Activated naive CD8-positive, alpha-beta T cell treated with anti-CD3 and anti-CD28 coated beads, Interleukin-2, amount 10 ng/mL, durations not matched to agents 7 days and 5 days (primary cell): ENCODE measurements around the gene MRPL42. TPM values are rescaled to one million over a fixed set of nuclear protein-coding genes. Genes with fewer than 3 reads are reported as not detected.

Experiments
- ATAC-seq: fragments of 150-1000 bp; cut with Tn5 transposase; one replicate; pipeline ENCODE4 v1.10.0; 2021; ENCODE audit warnings: low read depth, moderate library complexity
- POLR2A ChIA-PET: fragments of 350-600 bp; sonication (Branson Sonifier 250); formaldehyde crosslinking; loops from one replicate; lab custom pipeline; 2021; ENCODE audit warnings: antibody characterized with exemption; lab: Charles Lee
- DNase-seq: peaks from one replicate; pipeline ENCODE4 v3.0.0; 2021
- H3K27ac Mint-ChIP-seq: one replicate; pipeline ENCODE4 v1.8.0; 2022; ENCODE audit warnings: mild to moderate bottlenecking, mixed read lengths
- H3K27me3 Mint-ChIP-seq: one replicate; pipeline ENCODE4 v1.8.0; 2022; ENCODE audit warnings: mild to moderate bottlenecking, moderate library complexity, mixed read lengths
- H3K36me3 Mint-ChIP-seq: one replicate; pipeline ENCODE4 v1.8.0; 2021; ENCODE audit warnings: mild to moderate bottlenecking, mixed read lengths
- H3K4me1 Mint-ChIP-seq: one replicate; pipeline ENCODE4 v1.8.0; 2021; ENCODE audit warnings: mixed read lengths
- H3K4me3 Mint-ChIP-seq: one replicate; pipeline ENCODE4 v1.8.0; 2022; ENCODE audit warnings: mild to moderate bottlenecking, moderate library complexity, mixed read lengths
- H3K9me3 Mint-ChIP-seq: one replicate; pipeline ENCODE4 v1.8.0; 2021; ENCODE audit warnings: mixed read lengths
- total RNA-seq, 2 experiments: library from RNA; stranded (reverse); gene quantifications; one replicate each; pipeline ENCODE4 v1.2.3, GENCODE V29; 2021

MRPL42 gene
- total RNA-seq, 2 experiments from 2014 or later, result 47.4 to 50.2 TPM

- Mint-ChIP-seq H3K36me3 (peaks cover 2% of the 10 kb centered on the region), H3K9me3 (no peaks in the 10 kb centered on the region), H3K4me3 (peak overlapping the region; percentile 59), H3K27ac (peak overlapping the region; percentile 1), H3K4me1 (peaks cover 53% of the 10 kb centered on the region), H3K27me3 (no peaks in the 10 kb centered on the region)
- no peak for DNase-seq
- ATAC-seq, result no peak
- POLR2A ChIA-PET, result no interaction called here
These were observed 28.9 kb upstream of the MRPL42 start for GRCh38 chr12:93438266-93439050.

GRCh38 chr12:93440043-93440835 is 27.1 kb upstream of the MRPL42 start:
- Mint-ChIP-seq H3K27me3 (no peaks in the 10 kb centered on the region), H3K9me3 (no peaks in the 10 kb centered on the region), H3K4me3 (peak overlapping the region; percentile 93), H3K27ac (peak overlapping the region; percentile 85), H3K4me1 (peaks cover 49% of the 10 kb centered on the region), H3K36me3 (peaks cover 2% of the 10 kb centered on the region)
- POLR2A ChIA-PET, result interaction anchor here (0.7 to 2.2 kb wide), 7 partner anchors 8 to 513 kb away, joined by 3 to 6 read pairs (median 4); partner anchors contain the start of gene MRPL42
- ATAC-seq (no peak), DNase-seq (no peak)

GRCh38 chr12:93441081-93441616 is 26.2 kb upstream of the MRPL42 start:
- peak overlapping the region; percentile 85 for H3K27ac Mint-ChIP-seq
- peak; percentile 71 for DNase-seq
- H3K27me3 Mint-ChIP-seq, result no peaks in the 10 kb centered on the region
- ATAC-seq, result peak; percentile 7
- POLR2A ChIA-PET, result interaction anchor here (0.7 to 2.2 kb wide), 8 partner anchors 9 to 514 kb away, joined by 3 to 6 read pairs (median 4); partner anchors contain the start of gene MRPL42
- peaks cover 2% of the 10 kb centered on the region for H3K36me3 Mint-ChIP-seq
- H3K9me3 Mint-ChIP-seq, result no peaks in the 10 kb centered on the region
- H3K4me1 Mint-ChIP-seq, result peaks cover 46% of the 10 kb centered on the region
- H3K4me3 Mint-ChIP-seq, result peak overlapping the region; percentile 93

GRCh38 chr12:93441617-93442410 is 25.5 kb upstream of the MRPL42 start, which contains the start of gene UBE2N:
TSS of gene UBE2N (minus strand) at chr12:93441947. CDS start at chr12:93441884, 63 bp downstream.
- Mint-ChIP-seq H3K4me1 (peaks cover 40% of the 10 kb centered on the region), H3K9me3 (no peaks in the 10 kb centered on the region), H3K36me3 (peaks cover 2% of the 10 kb centered on the region), H3K4me3 (peak within 1 kb of the TSS; percentile 93), H3K27ac (peak within 1 kb of the TSS; percentile 96), H3K27me3 (no peaks in the 10 kb centered on the region)
- DNase-seq (peak; percentile 98), ATAC-seq (peak; percentile 83)
- POLR2A ChIA-PET, result interaction anchor here (1.0 to 2.2 kb wide), 9 partner anchors 9 to 660 kb away, joined by 3 to 10 read pairs (median 4); partner anchors contain the start of gene MRPL42

GRCh38 chr12:93442411-93443340 is 24.6 kb upstream of the MRPL42 start:
- ATAC-seq, result no peak
- Mint-ChIP-seq H3K27ac (peak overlapping the region; percentile 96), H3K4me1 (peaks cover 37% of the 10 kb centered on the region), H3K36me3 (no peaks in the 10 kb centered on the region), H3K9me3 (no peaks in the 10 kb centered on the region), H3K27me3 (no peaks in the 10 kb centered on the region), H3K4me3 (peak overlapping the region; percentile 88)
- POLR2A ChIA-PET, result interaction anchor here (1.0 to 2.2 kb wide), 4 partner anchors 25 to 659 kb away, joined by 3 to 10 read pairs (median 5); partner anchors contain the start of gene MRPL42
- no peak for DNase-seq

- DNase-seq (no peak), ATAC-seq (no peak)
- POLR2A ChIA-PET, result interaction anchor here (2.0 kb wide), 1 partner anchor 24 kb away, joined by 10 read pairs; the partner anchor contains the start of gene MRPL42
- Mint-ChIP-seq H3K36me3 (no peaks in the 10 kb centered on the region), H3K27ac (no peak overlapping the region), H3K4me1 (peaks cover 35% of the 10 kb centered on the region), H3K27me3 (no peaks in the 10 kb centered on the region), H3K4me3 (no peak overlapping the region), H3K9me3 (no peaks in the 10 kb centered on the region)
These were observed 23.7 kb upstream of the MRPL42 start for GRCh38 chr12:93443576-93443975.

GRCh38 chr12:93447555-93448290 is 19.6 kb upstream of the MRPL42 start:
- no peak overlapping the region for H3K4me3 Mint-ChIP-seq
- H3K27me3 Mint-ChIP-seq, result no peaks in the 10 kb centered on the region
- ATAC-seq (no peak), DNase-seq (no peak)
- POLR2A ChIA-PET, result interaction anchor here (1.0 kb wide), 1 partner anchor 20 kb away, joined by 4 read pairs; the partner anchor contains the start of gene MRPL42
- H3K36me3 Mint-ChIP-seq, result no peaks in the 10 kb centered on the region
- H3K27ac Mint-ChIP-seq, result no peak overlapping the region
- peaks cover 1% of the 10 kb centered on the region for H3K9me3 Mint-ChIP-seq
- peaks cover 19% of the 10 kb centered on the region for H3K4me1 Mint-ChIP-seq

GRCh38 chr12:93448796-93449195 is 18.5 kb upstream of the MRPL42 start:
- Mint-ChIP-seq H3K4me3 (no peak overlapping the region), H3K9me3 (peaks cover 1% of the 10 kb centered on the region), H3K4me1 (peaks cover 15% of the 10 kb centered on the region), H3K27ac (no peak overlapping the region), H3K27me3 (no peaks in the 10 kb centered on the region), H3K36me3 (no peaks in the 10 kb centered on the region)
- DNase-seq (no peak), ATAC-seq (no peak)
- POLR2A ChIA-PET, result no interaction called here

GRCh38 chr12:93449277-93449676 is 18.0 kb upstream of the MRPL42 start:
- ATAC-seq (no peak), DNase-seq (no peak)
- no peak overlapping the region for H3K27ac Mint-ChIP-seq
- H3K36me3 Mint-ChIP-seq, result no peaks in the 10 kb centered on the region
- H3K4me3 Mint-ChIP-seq, result no peak overlapping the region
- POLR2A ChIA-PET, result no interaction called here
- H3K9me3 Mint-ChIP-seq, result peaks cover 1% of the 10 kb centered on the region
- peaks cover 2% of the 10 kb centered on the region for H3K27me3 Mint-ChIP-seq
- H3K4me1 Mint-ChIP-seq, result peaks cover 15% of the 10 kb centered on the region

GRCh38 chr12:93451423-93452158 is 15.7 kb upstream of the MRPL42 start:
- H3K27me3 Mint-ChIP-seq, result peaks cover 8% of the 10 kb centered on the region
- no peak for DNase-seq
- POLR2A ChIA-PET, result no interaction called here
- no peaks in the 10 kb centered on the region for H3K36me3 Mint-ChIP-seq
- H3K27ac Mint-ChIP-seq, result no peak overlapping the region
- ATAC-seq, result no peak
- peaks cover 1% of the 10 kb centered on the region for H3K9me3 Mint-ChIP-seq
- H3K4me1 Mint-ChIP-seq, result peaks cover 15% of the 10 kb centered on the region
- no peak overlapping the region for H3K4me3 Mint-ChIP-seq

- peaks cover 8% of the 10 kb centered on the region for H3K27me3 Mint-ChIP-seq
- H3K4me3 Mint-ChIP-seq, result no peak overlapping the region
- DNase-seq (no peak), ATAC-seq (no peak)
- no peak overlapping the region for H3K27ac Mint-ChIP-seq
- no peaks in the 10 kb centered on the region for H3K36me3 Mint-ChIP-seq
- H3K9me3 Mint-ChIP-seq, result peaks cover 1% of the 10 kb centered on the region
- H3K4me1 Mint-ChIP-seq, result peaks cover 6% of the 10 kb centered on the region
- POLR2A ChIA-PET, result no interaction called here
These were observed 13.7 kb upstream of the MRPL42 start for GRCh38 chr12:93453633-93454032.
